Bone marrow (tissue), 2 donors: ENCODE results near the gene CBFA2T3.

Experiments
- DNase-seq, 2 donors: peaks; one replicate each; lab custom pipeline; 2025; lab: John Stamatoyannopoulos, UW

The CBFA2T3 gene

DNA sequence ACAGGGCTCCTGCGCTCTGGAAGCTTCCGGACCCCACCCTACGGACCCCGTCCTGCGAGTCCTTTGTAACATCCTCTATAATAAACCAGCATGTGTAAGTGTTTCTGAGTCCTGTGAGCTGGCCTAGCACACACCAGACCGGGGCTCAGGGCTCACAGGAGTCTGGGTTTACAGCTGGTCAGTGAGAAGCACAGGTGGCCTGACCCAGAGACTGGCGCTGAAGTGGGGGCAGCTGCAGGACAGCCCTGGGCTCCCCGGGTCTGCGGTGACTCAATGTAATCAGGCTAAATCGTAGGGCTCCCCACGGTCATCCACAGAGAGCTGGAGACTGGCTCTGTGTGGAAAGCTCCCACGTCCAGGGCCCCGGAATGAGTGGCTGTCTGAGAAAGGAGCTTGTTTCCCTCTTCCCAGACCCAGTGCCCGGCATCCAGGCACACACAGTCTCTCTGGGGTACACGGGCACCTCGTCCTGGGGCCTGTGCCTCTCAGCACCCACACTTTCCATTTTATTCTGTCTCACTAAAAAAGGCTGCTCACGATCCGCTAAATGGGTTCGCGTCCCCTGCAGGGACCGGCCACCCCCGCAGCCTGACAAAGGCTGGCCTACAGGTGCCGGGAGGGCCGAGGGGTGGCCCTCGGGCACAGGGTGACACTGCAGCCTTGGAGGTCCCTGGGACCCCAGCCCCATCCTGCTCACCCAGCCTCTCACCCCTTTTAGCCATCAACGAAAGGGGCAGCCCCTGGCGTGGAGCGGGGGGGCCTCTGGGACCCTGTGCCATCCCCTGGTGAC is 18.9 kb upstream of the CBFA2T3 start:
- DNase-seq: no peak

DNA sequence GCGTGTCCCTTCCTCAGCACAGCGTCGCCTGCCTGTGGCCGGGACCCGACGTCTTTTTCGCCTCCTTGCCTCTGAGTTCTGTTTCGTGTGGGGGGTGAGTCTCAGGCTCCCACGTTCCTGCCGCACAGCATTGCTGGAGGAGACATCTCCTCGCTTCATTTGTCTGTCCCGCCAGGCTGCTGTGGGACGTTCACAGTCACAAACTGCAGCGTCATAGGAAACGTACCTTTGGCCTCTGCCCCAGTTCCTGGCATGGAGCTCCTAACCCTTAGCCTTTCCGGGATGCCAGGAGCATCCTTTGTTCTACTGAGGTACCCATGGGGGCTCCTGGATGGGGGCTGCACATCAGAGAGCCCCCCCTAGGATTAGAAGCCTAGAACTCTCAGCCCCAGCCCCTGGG is 18.2 kb upstream of the CBFA2T3 start:
- no peak for DNase-seq

DNA sequence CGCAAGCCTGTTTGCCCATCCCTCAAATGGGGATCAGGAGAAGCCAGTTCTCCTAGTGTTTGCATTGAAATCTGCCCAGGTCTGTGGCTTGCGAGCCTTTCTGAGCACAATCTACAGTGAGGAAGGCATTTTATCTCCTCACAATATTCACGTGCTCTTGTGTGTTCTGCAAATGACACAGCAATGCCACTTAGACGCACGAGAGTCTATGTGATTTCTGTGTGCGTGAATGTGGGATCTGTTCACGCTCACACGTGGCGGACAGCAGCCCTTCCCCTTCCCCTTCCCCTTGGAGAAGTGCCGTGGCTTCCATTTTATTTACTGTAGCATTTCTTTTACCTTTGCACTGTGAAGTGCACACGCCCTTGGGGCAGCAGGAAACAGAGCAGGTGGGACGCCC is 17.7 kb upstream of the CBFA2T3 start:
- no peak for DNase-seq

DNA sequence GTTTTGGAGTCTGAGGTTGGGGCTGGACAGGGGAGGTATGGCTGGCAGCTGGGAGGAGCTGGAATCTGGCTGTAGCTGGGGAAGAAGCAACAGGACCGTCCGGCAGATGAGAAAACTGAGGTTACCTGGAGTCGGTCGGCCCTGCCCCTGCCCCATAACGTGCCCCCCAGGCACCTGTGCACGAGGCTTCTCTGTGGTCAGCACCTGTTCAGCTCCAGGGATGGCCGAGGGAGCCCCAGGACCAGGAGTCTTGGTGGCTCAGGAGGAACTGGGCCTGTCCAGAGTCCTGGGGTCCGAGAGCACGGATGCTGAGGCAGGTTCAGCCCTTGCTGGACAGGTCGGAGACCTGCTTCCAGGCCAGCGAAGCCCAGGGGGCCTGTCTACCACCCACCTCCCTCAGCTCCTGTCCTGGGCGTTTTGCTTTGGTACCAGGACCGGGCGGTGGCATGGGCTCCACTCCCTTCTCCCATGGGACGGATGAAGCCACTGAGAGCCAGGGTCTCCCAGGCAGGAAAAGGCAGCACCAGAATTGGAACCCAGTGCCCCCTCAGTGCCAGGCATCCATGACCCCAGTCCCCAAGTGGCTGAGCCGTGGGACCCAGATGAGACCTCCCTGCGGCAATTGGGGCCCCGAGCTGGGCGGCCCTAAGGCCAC is 17.1 kb upstream of the CBFA2T3 start:
- DNase-seq: no peak

DNA sequence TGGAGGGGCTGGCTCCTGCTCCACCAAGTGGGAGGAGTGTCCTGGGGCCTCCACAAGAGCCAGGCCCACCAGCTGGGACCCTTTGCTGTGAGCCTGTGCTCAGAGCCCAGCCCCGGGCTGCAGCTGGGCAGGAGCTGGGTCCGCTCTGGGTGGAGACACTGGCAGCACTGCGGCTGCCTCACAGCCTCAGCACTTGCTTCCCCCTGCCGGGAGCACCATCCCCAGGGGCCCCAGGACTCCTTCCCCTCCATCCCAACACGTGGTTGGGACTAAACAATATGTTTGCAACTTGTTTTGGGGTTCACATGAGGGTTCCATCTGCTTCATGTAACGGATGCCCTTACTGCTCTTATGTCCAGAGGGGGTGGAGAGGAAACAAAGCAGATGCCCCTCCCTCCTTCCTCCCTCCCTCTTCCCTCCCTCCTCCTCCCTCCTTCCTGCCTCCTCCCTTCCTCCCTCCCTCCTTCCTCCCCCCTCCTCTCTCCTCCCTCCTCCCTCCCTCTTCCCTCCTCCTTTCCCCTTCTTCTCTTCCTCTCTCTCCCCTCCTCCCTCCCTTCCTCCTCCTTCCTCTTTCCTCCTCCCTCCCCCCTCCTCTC is 16.3 kb upstream of the CBFA2T3 start:
- no peak for DNase-seq

DNA sequence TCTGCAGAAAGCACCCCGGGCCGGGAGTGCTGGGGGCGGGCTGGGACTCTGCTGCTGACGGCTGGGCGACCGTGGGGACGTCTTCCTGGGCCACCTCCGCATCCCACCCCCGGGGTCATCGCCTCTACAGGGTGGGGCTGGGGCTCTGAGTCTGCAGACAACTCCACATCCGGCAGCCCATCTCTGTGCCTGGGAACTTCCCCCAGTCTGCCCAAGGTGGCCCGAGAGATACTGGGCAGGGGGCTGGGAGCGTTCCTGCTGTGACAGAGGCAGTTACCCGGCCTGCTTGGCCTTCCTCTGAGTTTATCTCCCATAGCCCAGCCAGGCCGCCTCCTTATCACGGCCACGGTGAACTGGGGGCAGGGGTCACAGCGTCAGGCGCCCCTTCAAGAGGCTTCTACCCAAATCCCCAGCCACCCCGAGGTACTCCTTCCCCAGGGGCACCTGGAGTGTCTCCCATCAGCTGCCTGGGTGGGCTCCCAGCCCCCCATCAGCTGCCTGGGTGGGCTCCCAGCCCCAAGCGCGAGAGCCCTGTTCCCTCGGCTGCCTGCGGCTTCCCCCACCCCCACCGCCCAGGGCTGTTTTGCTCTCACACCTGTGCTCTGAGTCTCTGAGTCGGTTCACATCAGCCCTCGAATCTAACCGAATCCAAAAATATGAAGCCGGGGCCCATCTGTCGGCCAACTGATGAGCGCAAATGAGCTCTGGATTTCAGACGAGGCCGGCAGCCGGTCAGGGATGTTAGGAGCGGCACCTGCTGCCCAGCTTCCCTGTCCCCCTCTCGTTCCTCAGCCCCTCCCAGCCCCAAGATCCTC is 15.6 kb upstream of the CBFA2T3 start:
- no peak for DNase-seq

DNA sequence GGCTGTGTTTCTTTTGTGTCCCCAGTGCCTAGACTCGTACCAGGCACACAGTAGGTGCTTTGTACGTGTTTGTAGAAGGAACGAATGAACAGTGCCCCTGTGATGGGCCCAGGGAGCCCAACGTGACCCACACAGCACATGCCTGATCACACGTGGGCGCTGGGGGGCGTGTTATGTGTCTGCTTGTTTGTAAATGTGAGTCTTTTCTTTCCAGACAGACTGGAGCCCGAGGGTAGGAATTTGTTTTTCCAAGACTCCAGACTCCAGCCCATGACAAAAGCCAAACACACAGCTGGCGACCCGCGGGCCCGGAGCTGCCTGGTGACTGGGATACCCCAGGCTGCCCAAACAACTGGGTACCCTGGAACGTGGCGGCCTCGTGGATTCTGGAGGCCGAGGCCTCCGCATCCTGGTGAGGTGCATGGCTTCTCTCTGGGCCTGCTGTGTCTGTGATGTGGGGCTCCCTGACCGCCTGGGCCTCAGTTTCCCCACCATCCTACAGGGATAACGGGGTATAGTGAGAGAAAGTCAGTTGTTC is 14.9 kb upstream of the CBFA2T3 start:
- DNase-seq: no peak

DNA sequence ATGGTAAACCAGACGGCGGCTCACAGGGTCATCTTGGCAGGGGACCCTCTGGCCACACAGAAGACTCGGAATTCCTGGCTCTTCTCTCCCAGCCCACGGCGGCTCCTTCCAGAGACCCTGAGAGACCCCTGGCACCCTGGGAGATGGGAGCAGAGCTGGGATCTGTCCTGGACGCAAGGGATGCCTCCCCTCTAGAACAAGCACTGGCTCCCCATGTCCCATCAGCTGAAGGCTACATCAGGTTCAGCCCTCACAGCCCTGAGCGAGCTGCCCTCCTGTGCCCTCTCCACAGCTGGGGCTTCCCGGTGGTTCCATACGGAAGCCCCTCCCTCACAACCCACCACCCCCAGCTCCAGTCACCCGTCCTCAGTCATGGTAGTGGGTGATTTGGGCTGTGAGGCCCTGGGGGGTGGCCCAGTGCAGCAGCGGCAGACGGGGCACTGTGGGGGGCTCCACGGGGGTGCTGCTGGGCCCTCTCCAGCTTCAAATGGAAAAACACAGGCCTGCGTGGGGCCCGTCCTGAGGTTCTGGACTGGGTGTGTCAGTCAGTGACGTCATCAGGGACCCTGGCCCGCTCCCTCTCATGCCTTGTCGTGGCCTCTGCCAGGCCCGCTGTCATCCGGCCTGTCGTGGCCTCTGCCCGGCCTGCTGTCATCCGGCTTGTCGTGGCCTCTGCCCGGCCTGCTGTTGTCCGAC is 13.0 kb upstream of the CBFA2T3 start:
- DNase-seq: no peak

DNA sequence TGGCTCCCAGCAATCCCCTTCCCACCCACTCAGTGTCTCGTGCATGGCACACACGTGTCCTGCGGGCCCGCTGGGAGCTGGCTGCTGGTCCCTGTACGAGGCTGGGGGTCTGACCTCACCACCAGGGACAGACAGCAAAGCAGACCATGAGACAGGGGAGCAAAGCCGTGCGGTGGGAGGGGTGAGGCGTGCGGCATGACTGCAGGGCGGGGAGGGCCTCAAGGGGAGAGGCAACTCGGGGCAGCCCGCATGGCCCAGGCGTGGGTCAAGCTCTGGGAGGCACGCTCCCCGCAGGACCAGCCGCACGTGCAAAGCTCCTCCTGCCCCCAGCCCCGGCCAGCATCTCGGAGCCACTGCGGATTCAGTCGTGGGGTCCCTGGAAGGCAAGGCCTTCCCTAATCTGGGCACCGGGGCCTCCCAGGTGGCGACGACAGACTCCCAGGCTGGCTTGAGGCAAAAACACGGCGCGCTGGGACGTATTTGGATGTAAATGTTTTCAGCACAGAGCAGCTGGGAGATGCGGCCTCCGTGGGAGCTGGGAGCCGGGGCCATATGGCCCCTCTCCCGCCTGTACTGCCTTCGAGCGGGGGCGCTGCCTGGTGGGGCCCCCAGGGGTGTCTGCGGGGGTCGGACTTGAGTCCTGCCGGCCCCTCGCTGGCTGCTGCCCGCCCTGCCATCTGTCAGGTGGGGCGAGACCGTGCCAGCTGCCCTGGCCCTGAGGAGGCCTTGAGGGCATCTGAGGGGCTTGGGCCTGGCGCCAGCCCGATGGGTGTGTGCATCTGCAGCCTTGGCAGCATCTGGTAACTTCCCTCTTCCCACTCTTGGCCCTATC is 12.2 kb upstream of the CBFA2T3 start:
- no peak for DNase-seq

DNA sequence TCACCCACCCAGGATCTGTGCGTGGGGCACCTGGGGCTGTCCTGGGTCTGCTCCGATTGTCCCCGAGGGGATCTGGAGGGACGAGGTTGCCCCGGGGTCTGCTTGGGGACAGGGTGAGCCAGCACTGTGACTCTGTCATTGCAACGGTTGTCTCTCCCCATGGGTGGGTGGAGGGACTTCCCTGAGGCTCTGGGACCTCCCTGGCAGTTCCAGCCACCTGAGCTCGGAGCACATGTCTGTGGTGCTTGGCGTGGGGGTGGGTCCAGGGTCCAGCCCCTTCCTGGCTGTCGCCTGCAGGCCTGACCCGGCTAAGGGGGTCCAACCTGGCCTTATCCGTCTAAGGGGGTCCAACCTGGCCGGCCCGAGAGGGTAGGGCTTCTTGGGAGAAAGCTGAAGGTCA is 8.5 kb upstream of the CBFA2T3 start:
- no peak for DNase-seq

DNA sequence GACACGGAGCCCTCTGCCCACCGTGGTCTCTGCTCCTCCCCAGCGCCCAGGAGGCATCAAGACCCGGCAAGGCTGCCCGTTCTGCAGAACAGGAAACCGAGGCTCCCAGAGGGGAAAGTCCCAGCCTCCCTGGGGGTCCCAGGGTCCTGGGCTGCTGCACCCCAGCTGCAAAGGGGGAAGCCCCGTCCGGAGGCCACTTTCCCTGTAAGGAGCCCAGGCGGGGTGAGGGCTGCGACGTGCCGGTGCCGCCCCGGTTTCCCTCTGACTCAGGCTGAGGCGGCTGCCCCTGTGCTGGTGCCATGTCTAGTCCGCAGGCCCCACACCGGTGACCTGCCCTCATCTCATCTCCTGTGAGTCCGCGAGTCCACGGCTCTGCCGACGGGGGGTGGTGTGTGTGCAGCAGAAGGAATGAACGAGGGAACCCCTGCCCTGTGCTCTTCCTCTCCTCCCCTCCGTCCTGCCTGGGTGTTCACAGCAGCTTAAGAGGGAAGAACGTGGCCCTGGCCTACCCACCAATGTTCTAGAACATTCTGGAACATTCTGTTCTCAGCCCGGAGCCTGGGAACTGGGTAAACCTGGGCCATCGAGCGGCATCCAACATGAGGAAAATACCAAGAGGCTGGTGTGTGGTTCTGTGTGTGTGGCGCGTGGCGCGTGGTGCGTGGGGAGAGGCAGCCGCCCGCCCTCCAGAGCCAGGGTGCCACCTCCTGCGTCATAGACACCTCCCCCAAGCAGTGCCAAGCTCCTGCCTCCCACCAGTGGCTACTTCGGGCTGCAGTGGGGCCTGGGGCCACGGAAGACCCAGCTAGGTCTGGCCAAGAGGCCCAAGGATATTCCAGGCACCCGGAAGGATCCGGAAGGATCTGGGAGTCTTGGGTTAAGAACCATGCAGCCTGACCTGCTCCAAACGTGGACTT is 7.0 kb upstream of the CBFA2T3 start:
- DNase-seq: no peak

DNA sequence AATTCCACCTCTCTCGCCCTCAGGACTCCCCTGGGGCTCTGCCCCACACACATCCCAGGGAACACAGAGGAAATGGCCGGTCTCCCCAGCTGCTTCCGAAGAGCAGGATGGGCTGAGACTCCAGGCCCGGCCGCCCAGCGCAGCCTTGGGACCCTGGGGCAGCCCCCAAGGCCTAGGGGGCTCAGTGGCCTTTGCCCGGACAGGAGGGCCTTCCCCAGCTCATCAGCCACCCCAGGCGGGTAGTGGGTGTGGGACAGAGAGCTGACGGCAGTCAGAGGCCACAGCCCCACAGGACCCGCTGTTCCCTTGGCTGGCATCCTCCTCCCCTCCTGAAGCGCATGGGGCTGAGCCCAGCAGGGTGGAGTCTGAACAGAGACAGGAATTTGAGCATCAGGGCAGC is 6.2 kb upstream of the CBFA2T3 start:
- DNase-seq: no peak

DNA sequence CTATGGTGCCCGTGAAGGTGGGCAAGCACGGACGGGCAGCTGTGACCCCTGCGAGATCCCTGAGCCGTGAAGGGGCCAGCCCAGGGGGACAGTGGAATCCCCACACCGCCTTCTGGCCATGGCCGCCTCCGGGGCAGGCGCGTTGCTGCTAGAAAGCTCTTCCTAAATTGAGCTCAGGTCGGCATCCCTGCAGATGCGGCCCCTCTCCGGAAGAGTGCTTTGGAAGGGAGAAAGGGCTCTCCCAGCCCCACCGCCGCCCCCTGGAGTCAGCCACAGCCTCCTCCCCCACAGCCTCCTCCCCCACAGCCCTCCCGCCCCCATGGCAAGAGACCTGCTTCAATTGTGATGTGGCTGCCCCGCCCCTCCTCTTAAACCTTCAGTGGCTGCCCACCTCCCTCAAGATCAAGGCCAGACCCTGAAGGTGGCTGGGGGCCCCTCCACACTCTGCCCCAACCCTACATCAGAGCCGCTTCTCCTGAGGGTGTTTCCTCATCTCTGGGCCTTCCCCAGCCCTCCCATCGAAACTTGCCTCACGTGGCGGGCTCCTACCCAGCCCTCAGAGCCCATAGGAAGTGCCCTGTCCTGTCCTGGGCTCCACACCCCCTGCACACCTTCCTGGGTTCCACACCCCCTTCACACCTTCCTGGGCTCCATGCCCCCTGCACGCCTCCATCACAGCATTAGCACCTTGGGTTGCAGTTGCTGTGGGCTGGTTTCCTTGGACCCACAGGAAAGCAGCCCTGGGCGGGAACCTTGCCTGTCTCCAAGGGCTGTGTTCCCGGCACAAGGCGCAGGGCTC is 5.5 kb upstream of the CBFA2T3 start:
- no peak for DNase-seq

DNA sequence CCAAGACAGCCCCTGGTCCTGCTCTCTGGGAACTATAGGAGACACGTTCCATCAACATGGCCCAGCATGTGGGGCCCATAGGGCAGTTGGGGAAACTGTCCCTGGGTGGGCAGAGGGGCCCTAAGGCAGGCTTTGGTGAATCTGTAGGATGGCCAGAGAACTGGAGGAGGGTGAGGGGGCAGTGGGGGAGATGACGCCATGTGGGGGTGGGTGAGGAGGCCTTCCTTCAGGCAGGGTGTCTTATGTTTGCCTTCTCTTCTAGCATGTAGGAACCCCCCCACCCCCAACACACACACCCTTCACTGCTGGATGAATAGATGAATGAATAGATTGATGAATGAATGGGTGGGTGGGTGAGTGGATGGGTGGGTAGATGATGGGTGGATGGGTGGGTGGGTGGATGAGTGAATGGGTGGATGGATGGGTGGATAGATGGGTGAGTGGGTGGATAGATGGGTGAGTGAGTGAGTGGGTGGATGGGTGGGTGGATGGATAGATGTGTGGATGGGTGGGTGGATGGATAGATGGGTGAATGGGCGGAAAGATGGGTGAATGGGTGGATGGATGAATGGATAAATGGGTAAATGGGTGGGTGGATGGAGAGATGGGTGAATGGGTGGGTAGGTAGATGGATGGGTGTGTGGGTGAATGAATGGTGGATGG is 2.5 kb upstream of the CBFA2T3 start:
- DNase-seq: no peak

DNA sequence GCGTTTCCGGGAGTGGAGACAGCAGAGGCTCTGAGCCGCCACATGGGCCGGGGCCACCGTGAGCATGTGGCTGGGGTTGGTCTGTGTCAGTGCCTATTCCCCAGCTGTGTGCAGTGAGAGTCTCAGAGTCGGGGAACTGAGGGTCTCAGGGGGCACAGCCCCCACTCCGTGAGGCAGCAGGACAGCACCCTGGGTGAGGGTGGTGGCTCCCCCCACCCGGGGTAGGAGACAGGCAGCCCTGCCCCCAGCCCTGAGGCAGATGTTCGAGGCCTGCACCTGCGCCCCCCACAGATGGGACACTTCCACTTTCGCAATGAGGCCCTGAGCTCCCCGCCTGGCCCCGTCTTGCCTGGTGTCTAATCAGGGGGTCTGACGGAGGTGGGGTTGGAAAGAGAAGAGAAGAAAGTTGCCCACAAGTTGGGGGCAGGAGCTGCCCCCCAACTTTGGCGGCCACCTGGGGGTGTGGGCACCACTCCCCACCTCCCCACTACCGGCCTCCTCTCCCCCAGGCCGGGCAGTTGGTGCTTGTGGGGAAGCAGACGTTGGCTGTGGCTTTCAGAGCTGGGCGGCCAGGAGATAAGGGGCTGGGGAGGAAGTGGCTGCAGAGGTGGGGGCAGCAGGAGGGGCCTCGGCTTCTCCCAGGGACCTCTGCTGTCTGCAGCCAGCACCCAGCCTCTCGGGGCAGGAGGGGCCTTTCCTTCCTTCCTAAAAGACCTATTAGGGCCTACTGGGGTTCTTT is 1.8 kb upstream of the CBFA2T3 start:
- DNase-seq: peak in 1 of 2 donors; percentile 80

DNA sequence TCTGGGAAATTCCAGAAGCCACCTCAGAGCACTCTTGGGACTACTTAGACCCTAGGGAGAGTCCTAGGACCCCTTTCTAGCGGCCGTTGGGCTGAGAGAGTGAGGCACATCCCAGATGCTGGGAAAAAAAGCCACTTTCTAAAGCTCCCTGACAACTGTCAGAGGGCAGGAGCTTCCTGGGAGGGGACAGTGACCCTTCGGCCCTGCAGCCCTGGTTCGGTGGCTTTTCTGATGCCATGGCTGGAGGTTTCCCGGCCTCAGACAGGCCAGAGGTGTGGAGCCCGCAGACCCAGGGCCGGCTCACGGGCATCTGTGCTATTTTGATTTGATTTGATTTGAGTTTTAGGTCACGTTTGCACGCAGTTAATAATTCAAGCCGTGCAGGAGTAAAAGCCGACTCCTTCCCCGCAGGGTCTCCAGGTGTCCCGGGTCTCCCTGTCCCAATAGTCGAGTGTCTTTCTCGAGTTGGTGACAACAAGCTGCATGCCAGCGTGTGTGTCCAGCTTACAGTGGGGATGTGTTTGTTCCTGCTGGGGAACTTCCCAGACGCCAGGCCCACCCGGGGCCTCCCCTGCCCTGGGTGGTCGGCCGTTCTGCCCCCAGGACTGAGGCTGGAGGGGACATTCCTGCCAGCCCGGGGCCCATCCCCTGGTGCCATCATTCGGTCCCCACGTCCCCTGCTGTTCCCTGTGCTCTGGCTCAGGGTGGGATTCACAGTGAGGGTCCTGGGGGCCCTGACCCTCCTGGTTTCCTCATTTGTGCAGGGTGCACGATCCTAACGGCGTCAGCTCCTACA is 1.0 kb upstream of the CBFA2T3 start:
- DNase-seq: no peak
